Tibial artery (tissue), 4 donors: ENCODE measurements around the gene PRR20G.

Experiments used
- DNase-seq, 2 donors: peaks; one replicate each; pipeline ENCODE4 v3.0.0-alpha.2; 2019
- H3K27ac ChIP-seq, 2 donors: fragments of 200-600 bp; sonication (generic) in 1 of 2; 1 replicate in 1 of 2; 2 replicates in 1 of 2; pipeline ENCODE4 v1.5.1; 2018 to 2019; ENCODE audit warnings: mild to moderate bottlenecking in 1 of 2
- H3K27me3 ChIP-seq, 2 donors: fragments of 200-600 bp; sonication (generic) in 1 of 2; one replicate each; pipeline versions ENCODE4 v1.5.1 to v1.6.0; 2016 to 2019
- H3K36me3 ChIP-seq, 3 donors: fragments of 200-600 bp; sonication (generic) in 2 of 3; one replicate each; pipeline ENCODE4 v1.5.1; 2016 to 2019; ENCODE audit warnings: mild to moderate bottlenecking in 2 of 3
- H3K4me1 ChIP-seq, 4 donors: fragments of 200-600 bp; sonication (generic) in 2 of 4; 1 replicate in 3 of 4; 2 replicates in 1 of 4; pipeline ENCODE4 v1.5.1; 2016 to 2019
- H3K4me3 ChIP-seq, 2 donors: fragments of 200-600 bp; sonication (generic) in 1 of 2; 1 replicate in 1 of 2; 2 replicates in 1 of 2; pipeline ENCODE4 v1.5.1; 2018 to 2019; ENCODE audit warnings: mild to moderate bottlenecking in 2 of 2
- H3K9me3 ChIP-seq, 3 donors: fragments of 200-600 bp; sonication (generic) in 1 of 3; one replicate each; pipeline ENCODE4 v1.5.1; 2016 to 2019
- CTCF ChIP-seq, 2 experiments: fragments of 200-600 bp in 1 of 2; fragments of 450-650 bp in 1 of 2; IDR thresholded peaks; one replicate each; pipeline ENCODE4 v1.5.1; 2017 to 2019; ENCODE audit warnings: antibody characterized with exemption in 2 of 2, mild to moderate bottlenecking in 1 of 2, moderate library complexity in 1 of 2
- intact Hi-C: fragments of 100-400 bp; cut with DNase I; formaldehyde crosslinking; loops from one replicate; pipeline ENCODE4 v1.15.0; 2023; ENCODE audit warnings: low total_unique reads

The PRR20G gene

GRCh38 chr3:127307916-127308315, 20.1 kb upstream of the PRR20G start:
- Histone ChIP-seq H3K4me3 (no peak overlapping the region), H3K27me3 (peaks cover 0 to 22% of the 10 kb centered on the region in 2 donors), H3K9me3 (no peaks in the 10 kb centered on the region), H3K27ac (no peak overlapping the region), H3K36me3 (no peaks in the 10 kb centered on the region), H3K4me1 (no peaks in the 10 kb centered on the region)
- intact Hi-C loops = no loop called here
- no peak for DNase-seq
- no peak for TF ChIP-seq CTCF (IDR thresholded peaks at IDR 0.05)

DNA sequence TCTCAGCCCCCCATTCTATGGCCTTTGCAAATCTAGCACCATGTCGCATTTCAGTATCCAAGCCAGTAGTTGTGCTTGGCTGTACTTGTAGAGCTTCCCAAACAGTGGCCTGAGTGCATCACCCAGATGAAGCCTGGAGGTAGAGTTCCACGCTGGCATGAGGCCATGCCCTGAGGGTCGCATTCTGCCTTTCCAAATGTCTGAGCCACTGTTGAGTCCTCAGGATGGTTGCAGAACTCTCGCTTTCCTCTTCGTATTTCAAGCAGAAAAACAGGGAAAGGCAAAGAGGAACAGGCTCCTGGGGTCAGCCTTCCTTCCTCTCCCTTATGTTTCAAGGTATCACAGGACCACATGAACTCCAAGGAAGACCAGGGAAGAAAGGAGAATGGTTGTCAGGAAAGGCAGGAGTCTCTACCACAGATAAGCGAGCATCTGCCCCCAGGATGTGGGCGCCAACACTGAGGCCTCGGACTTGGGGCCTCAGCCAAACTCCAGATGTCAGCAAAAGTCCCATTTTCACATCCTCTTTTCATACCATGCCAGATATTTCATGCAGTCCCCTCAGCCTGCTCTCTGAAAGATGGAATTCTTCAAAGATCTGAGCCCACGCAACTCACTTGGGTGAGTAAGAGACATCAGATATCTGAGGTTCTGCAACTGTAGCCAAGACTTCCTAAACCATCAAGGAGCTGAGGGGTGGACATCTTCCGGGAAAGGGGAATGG, 19.4 kb upstream of the PRR20G start:
- Histone ChIP-seq H3K4me1 (no peaks in the 10 kb centered on the region), H3K9me3 (no peaks in the 10 kb centered on the region), H3K27me3 (peaks cover 0 to 22% of the 10 kb centered on the region in 2 donors), H3K27ac (no peak overlapping the region), H3K4me3 (no peak overlapping the region), H3K36me3 (no peaks in the 10 kb centered on the region)
- DNase-seq = no peak
- intact Hi-C loops = no loop called here
- no peak for TF ChIP-seq CTCF (IDR thresholded peaks at IDR 0.05)

GRCh38 chr3:127306361-127307111, 18.7 kb upstream of the PRR20G start:
- DNase-seq = no peak
- intact Hi-C loops = no loop called here
- peaks cover 0 to 22% of the 10 kb centered on the region in 2 donors for H3K27me3 ChIP-seq
- TF ChIP-seq CTCF (IDR thresholded peaks at IDR 0.05) = no peak
- H3K36me3 ChIP-seq = no peaks in the 10 kb centered on the region
- no peak overlapping the region for H3K27ac ChIP-seq
- no peaks in the 10 kb centered on the region for H3K4me1 ChIP-seq
- no peaks in the 10 kb centered on the region for H3K9me3 ChIP-seq
- no peak overlapping the region for H3K4me3 ChIP-seq

- no peak for TF ChIP-seq CTCF (IDR thresholded peaks at IDR 0.05)
- intact Hi-C loops = no loop called here
- H3K27ac ChIP-seq = no peak overlapping the region
- H3K4me3 ChIP-seq = no peak overlapping the region
- no peaks in the 10 kb centered on the region for H3K9me3 ChIP-seq
- H3K4me1 ChIP-seq = no peaks in the 10 kb centered on the region
- peaks cover 0 to 22% of the 10 kb centered on the region in 2 donors for H3K27me3 ChIP-seq
- DNase-seq = no peak
- no peaks in the 10 kb centered on the region for H3K36me3 ChIP-seq
Observed at GRCh38 chr3:127305499-127306060, 17.7 kb upstream of the PRR20G start.

GRCh38 chr3:127304121-127304744, 16.4 kb upstream of the PRR20G start:
- Histone ChIP-seq H3K4me1 (no peaks in the 10 kb centered on the region), H3K27me3 (peaks cover 0 to 22% of the 10 kb centered on the region in 2 donors), H3K9me3 (no peaks in the 10 kb centered on the region), H3K27ac (no peak overlapping the region), H3K4me3 (no peak overlapping the region), H3K36me3 (no peaks in the 10 kb centered on the region)
- intact Hi-C loops = no loop called here
- TF ChIP-seq CTCF (IDR thresholded peaks at IDR 0.05) = no peak
- no peak for DNase-seq
